Keratinocyte (primary cell): Measurements from ENCODE around the gene C16orf92. TPM values are rescaled to one million over a fixed set of nuclear protein-coding genes. Genes with fewer than 3 reads are reported as not detected.

ENCODE experiments used
- DNase-seq: peaks from one replicate; pipeline ENCODE4 v3.0.0-alpha.2; 2011; ENCODE audit warnings: low read depth, missing footprints, low spot score
- FAIRE-seq: peaks from 2 replicates; lab custom pipeline; 2011; peaks lifted over from hg19 to GRCh38; lab: Jason Lieb, UNC
- H2AFZ ChIP-seq: 2 replicates; pipeline ENCODE4 v1.6.0; 2012; ENCODE audit warnings: low read length, control low read depth, inconsistent platforms; ENCODE audit not compliant: control insufficient read depth
- H3K27ac ChIP-seq: 2 replicates; pipeline ENCODE4 v1.5.1; 2011; ENCODE audit warnings: low read length; ENCODE audit not compliant: control insufficient read depth, insufficient read depth
- H3K27me3 ChIP-seq: 3 replicates; pipeline ENCODE4 v1.6.0; 2011; ENCODE audit warnings: low read length; ENCODE audit not compliant: control insufficient read depth, insufficient read depth; ENCODE audit errors: extremely low read depth
- H3K36me3 ChIP-seq, 2 experiments: 2 replicates in 1 of 2; 3 replicates in 1 of 2; pipeline ENCODE4 v1.5.1; 2011; ENCODE audit warnings: low read length in 2 of 2, mild to moderate bottlenecking in 1 of 2; ENCODE audit not compliant: control insufficient read depth in 2 of 2, insufficient read depth in 2 of 2; ENCODE audit errors: extremely low read depth in 1 of 2
- H3K4me1 ChIP-seq: 3 replicates; pipeline ENCODE4 v1.5.1; 2011; ENCODE audit warnings: low read length; ENCODE audit not compliant: control insufficient read depth, insufficient read depth; ENCODE audit errors: extremely low read depth
- H3K4me2 ChIP-seq: 3 replicates; pipeline ENCODE4 v1.6.0; 2011; ENCODE audit warnings: low read depth, low read length; ENCODE audit not compliant: control insufficient read depth, insufficient read depth; ENCODE audit errors: extremely low read depth
- H3K4me3 ChIP-seq, 3 experiments: fragments of 200-600 bp in 1 of 3; sonication (generic) in 1 of 3; 2 replicates in 2 of 3; 3 replicates in 1 of 3; pipeline ENCODE4 v1.5.1; 2011 to 2016; ENCODE audit warnings: low read length in 3 of 3, mild to moderate bottlenecking in 3 of 3, control low read depth in 2 of 3, inconsistent platforms in 1 of 3, low read depth in 1 of 3, mixed read lengths in 1 of 3, mixed run types in 1 of 3, moderate library complexity in 1 of 3; ENCODE audit not compliant: control insufficient read depth in 2 of 3, insufficient read depth in 2 of 3; ENCODE audit errors: extremely low read depth in 1 of 3
- H3K79me2 ChIP-seq: 2 replicates; pipeline ENCODE4 v1.6.0; 2012; ENCODE audit warnings: low read length; ENCODE audit not compliant: control insufficient read depth, insufficient read depth
- H3K9ac ChIP-seq: 3 replicates; pipeline ENCODE4 v1.6.0; 2011; ENCODE audit warnings: low read length; ENCODE audit not compliant: control insufficient read depth, insufficient read depth; ENCODE audit errors: extremely low read depth
- H3K9me1 ChIP-seq: 3 replicates; pipeline ENCODE4 v1.6.0; 2011; ENCODE audit warnings: low read length; ENCODE audit not compliant: control insufficient read depth, insufficient read depth; ENCODE audit errors: extremely low read depth
- H3K9me3 ChIP-seq: 2 replicates; pipeline ENCODE4 v1.5.1; 2012; ENCODE audit warnings: low read depth, low read length; ENCODE audit not compliant: control insufficient read depth
- H4K20me1 ChIP-seq: 3 replicates; pipeline ENCODE4 v1.6.0; 2011; ENCODE audit warnings: low read length; ENCODE audit not compliant: control insufficient read depth, insufficient read depth; ENCODE audit errors: extremely low read depth
- CTCF ChIP-seq, 3 experiments: IDR thresholded peaks in 1 of 3; conservative IDR thresholded peaks in 1 of 3; optimal IDR thresholded peaks in 1 of 3; 2 replicates in 2 of 3; 3 replicates in 1 of 3; pipeline versions ENCODE3 to v1.5.1; 2011; ENCODE audit warnings: low read length in 3 of 3, mild to moderate bottlenecking in 3 of 3, moderate library complexity in 2 of 3, control low read depth in 1 of 3, inconsistent platforms in 1 of 3; ENCODE audit not compliant: insufficient read depth in 2 of 3; ENCODE audit errors: extremely low read depth in 1 of 3
- EZH2 ChIP-seq: IDR thresholded peaks from one replicate; pipeline ENCODE4 v1.6.1; 2012; ENCODE audit warnings: inconsistent platforms, mild to moderate bottlenecking, low read length, moderate library complexity
- dilution Hi-C: fragments of 300-500 bp; cut with MboI; formaldehyde crosslinking; loops from one replicate; pipeline ENCODE4 v1.7.0; 2020; ENCODE audit warnings: low sequenced_read_pairs; ENCODE audit not compliant: extremely low pct_ligation_motif_present
- polyA plus RNA-seq, 5 experiments: library from polyadenylated mRNA; depleted of rRNA in 3 of 5; stranded (reverse) in 3 of 5; stranded (forward) in 1 of 5; unstranded in 1 of 5; fragments of >200 nt; gene quantifications; 1 replicate in 1 of 5; 2 replicates in 3 of 5; 3 replicates in 1 of 5; pipeline versions ENCODE4 v1.2.1 to v1.2.3, GENCODE V29; 2011 to 2012; ENCODE audit warnings: missing spikeins in 2 of 5, low read depth in 1 of 5, low replicate concordance in 1 of 5

Gene C16orf92
- polyA plus RNA-seq, 1 donor (not counting 4 experiments of a cell fraction or from before 2014, with no cell fraction given), result not detected

GRCh38 chr16:30006659-30007377 is 16.2 kb upstream of the C16orf92 start:
- H3K9me1 ChIP-seq, result no peaks in the 10 kb centered on the region
- H3K36me3 ChIP-seq, result peaks cover 8 to 10% of the 10 kb centered on the region in 2 experiments
- dilution Hi-C loops, result no loop called here
- H3K4me1 ChIP-seq, result peaks cover 3% of the 10 kb centered on the region
- H3K4me2 ChIP-seq, result no peak overlapping the region
- peaks cover 21% of the 10 kb centered on the region for H3K27me3 ChIP-seq
- no peaks in the 10 kb centered on the region for H4K20me1 ChIP-seq
- no peak overlapping the region for H3K27ac ChIP-seq
- TF ChIP-seq EZH2, result no peak
- TF ChIP-seq CTCF (optimal IDR thresholded peaks at IDR 0.05 in 1 of 3, IDR thresholded peaks at IDR 0.05 in 1 of 3, conservative IDR thresholded peaks at IDR 0.05 in 1 of 3; ENCODE audit: extremely low read depth in 1 of 3, insufficient read depth in 2 of 3, low read length in 3 of 3), result no peak
- no peak overlapping the region for H3K9ac ChIP-seq
- no peaks in the 10 kb centered on the region for H3K9me3 ChIP-seq
- H2AFZ ChIP-seq, result no peak overlapping the region
- DNase-seq, result no peak
- FAIRE-seq, result no peak
- H3K4me3 ChIP-seq, result no peak overlapping the region
- no peaks in the 10 kb centered on the region for H3K79me2 ChIP-seq

- Histone ChIP-seq H2AFZ (no peak overlapping the region), H3K79me2 (no peaks in the 10 kb centered on the region), H4K20me1 (no peaks in the 10 kb centered on the region), H3K9ac (no peak overlapping the region), H3K4me1 (peaks cover 3% of the 10 kb centered on the region), H3K9me3 (no peaks in the 10 kb centered on the region), H3K9me1 (no peaks in the 10 kb centered on the region), H3K4me3 (no peak overlapping the region), H3K27ac (no peak overlapping the region), H3K27me3 (peaks cover 28% of the 10 kb centered on the region), H3K36me3 (peaks cover 4 to 8% of the 10 kb centered on the region in 2 experiments), H3K4me2 (no peak overlapping the region)
- TF ChIP-seq CTCF (optimal IDR thresholded peaks at IDR 0.05 in 1 of 3, IDR thresholded peaks at IDR 0.05 in 1 of 3, conservative IDR thresholded peaks at IDR 0.05 in 1 of 3; ENCODE audit: extremely low read depth in 1 of 3, insufficient read depth in 2 of 3, low read length in 3 of 3), result no peak
- no peak for TF ChIP-seq EZH2
- no peak for FAIRE-seq
- no peak for DNase-seq
- dilution Hi-C loops, result no loop called here
Observed at GRCh38 chr16:30007378-30007895, 15.6 kb upstream of the C16orf92 start.
